GM12872 (cell line): ENCODE results near the gene IRAG1.

Source experiments
- TF ChIP-seq, protein P1 (sequence below): IDR thresholded peaks from 3 replicates; pipeline ENCODE4 v1.5.1; 2011; ENCODE audit warnings: low read depth, mild to moderate bottlenecking, low read length, moderate library complexity; ENCODE audit not compliant: insufficient read depth

Gene IRAG1

GRCh38 chr11:10686311-10686710, 7.2 kb downstream of the IRAG1 start:
- TF ChIP-seq, protein P1, sequence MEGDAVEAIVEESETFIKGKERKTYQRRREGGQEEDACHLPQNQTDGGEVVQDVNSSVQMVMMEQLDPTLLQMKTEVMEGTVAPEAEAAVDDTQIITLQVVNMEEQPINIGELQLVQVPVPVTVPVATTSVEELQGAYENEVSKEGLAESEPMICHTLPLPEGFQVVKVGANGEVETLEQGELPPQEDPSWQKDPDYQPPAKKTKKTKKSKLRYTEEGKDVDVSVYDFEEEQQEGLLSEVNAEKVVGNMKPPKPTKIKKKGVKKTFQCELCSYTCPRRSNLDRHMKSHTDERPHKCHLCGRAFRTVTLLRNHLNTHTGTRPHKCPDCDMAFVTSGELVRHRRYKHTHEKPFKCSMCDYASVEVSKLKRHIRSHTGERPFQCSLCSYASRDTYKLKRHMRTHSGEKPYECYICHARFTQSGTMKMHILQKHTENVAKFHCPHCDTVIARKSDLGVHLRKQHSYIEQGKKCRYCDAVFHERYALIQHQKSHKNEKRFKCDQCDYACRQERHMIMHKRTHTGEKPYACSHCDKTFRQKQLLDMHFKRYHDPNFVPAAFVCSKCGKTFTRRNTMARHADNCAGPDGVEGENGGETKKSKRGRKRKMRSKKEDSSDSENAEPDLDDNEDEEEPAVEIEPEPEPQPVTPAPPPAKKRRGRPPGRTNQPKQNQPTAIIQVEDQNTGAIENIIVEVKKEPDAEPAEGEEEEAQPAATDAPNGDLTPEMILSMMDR, result no peak

DNA sequence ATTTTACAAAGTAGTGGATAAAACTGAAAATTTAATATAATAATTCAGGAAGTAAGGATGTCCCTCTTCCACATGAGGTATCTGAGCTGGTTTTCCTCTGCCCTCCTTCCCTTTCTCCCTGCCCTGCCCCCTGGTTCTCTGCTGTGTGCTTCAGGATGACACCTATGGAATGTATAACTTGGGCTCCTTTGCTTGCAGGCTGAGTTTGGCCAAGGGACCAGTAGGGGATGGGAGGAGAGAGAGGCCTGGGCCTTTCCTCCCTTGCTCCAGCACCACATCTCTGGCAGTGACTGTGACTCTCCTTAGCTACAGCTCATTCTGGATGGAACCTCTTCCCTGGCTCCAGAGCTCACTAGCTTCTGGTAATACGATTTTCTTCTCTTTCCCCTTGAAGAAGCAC, 10.1 kb downstream of the IRAG1 start:
- TF ChIP-seq, protein P1, result no peak

- TF ChIP-seq, protein P1, result no peak
These were observed 12.5 kb downstream of the IRAG1 start for GRCh38 chr11:10680956-10681487.

- TF ChIP-seq, protein P1, result no peak
These were observed 13.9 kb downstream of the IRAG1 start for GRCh38 chr11:10679644-10680043.

- TF ChIP-seq, protein P1, result no peak
These were observed 15.5 kb downstream of the IRAG1 start for GRCh38 chr11:10678101-10678500.

DNA sequence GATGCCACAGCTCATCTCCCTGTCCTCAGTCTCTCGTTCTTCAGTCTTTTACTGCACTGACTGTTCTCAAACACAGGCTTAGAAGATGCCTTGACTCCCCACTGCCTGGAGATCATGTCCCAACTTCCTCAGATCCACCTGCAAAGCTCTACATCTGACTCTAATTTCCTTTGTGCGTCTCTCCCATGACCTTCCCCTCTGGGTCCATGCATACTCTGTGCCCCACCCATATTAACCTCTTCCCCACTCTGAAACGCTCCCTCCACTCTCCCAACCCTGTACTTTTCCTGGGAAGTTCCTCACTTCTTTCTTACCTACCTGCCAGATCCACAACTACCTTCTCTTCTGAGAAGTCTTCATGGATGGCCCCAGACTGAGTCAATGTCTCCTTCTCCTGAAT, 16.6 kb downstream of the IRAG1 start:
- TF ChIP-seq, protein P1, result no peak

GRCh38 chr11:10674911-10675440, 18.6 kb downstream of the IRAG1 start:
- TF ChIP-seq, protein P1, result no peak
